Activated naive CD8-positive, alpha-beta T cell (primary cell): ENCODE results near the gene TENM3.
"Not testable (repeated sequence)": the region's sequence is repeated elsewhere in the genome, so short reads cannot be mapped to it uniquely, and the experiment has no call there.

Source experiments
- H3K27ac Mint-ChIP-seq: one replicate; pipeline ENCODE4 v1.8.0; 2021; ENCODE audit warnings: mixed read lengths
- H3K27me3 Mint-ChIP-seq: one replicate; pipeline ENCODE4 v1.8.0; 2021; ENCODE audit warnings: mixed read lengths
- H3K36me3 Mint-ChIP-seq: one replicate; pipeline ENCODE4 v1.8.0; 2021; ENCODE audit warnings: mixed read lengths
- H3K4me1 Mint-ChIP-seq: one replicate; pipeline ENCODE4 v1.8.0; 2021; ENCODE audit warnings: low read depth, mixed read lengths
- H3K4me3 Mint-ChIP-seq: one replicate; pipeline ENCODE4 v1.8.0; 2021; ENCODE audit warnings: mild to moderate bottlenecking, mixed read lengths
- H3K9me3 Mint-ChIP-seq: one replicate; pipeline ENCODE4 v1.8.0; 2021; ENCODE audit warnings: low read depth, mixed read lengths

The TENM3 gene

GRCh38 chr4:182237010-182237409, 6.2 kb upstream of the TENM3 start:
- H3K4me3 Mint-ChIP-seq, H3K27ac Mint-ChIP-seq, H3K9me3 Mint-ChIP-seq, H3K27me3 Mint-ChIP-seq, H3K36me3 Mint-ChIP-seq, H3K4me1 Mint-ChIP-seq: not testable (repeated sequence)

- Mint-ChIP-seq H3K9me3 (no peaks in the 10 kb centered on the region), H3K27ac (no peak overlapping the region), H3K4me3 (no peak overlapping the region), H3K27me3 (no peaks in the 10 kb centered on the region), H3K4me1 (no peaks in the 10 kb centered on the region), H3K36me3 (no peaks in the 10 kb centered on the region)
These were observed 4.8 kb upstream of the TENM3 start for GRCh38 chr4:182238355-182238931.

- Mint-ChIP-seq H3K4me1 (no peaks in the 10 kb centered on the region), H3K27me3 (peaks cover 2% of the 10 kb centered on the region), H3K4me3 (no peak overlapping the region), H3K27ac (no peak overlapping the region), H3K9me3 (no peaks in the 10 kb centered on the region), H3K36me3 (no peaks in the 10 kb centered on the region)
These were observed 2.8 kb upstream of the TENM3 start for GRCh38 chr4:182240161-182241130.

GRCh38 chr4:182242260-182242659, 942 bp upstream of the TENM3 start:
- H3K4me1 Mint-ChIP-seq, H3K36me3 Mint-ChIP-seq, H3K4me3 Mint-ChIP-seq, H3K27ac Mint-ChIP-seq, H3K9me3 Mint-ChIP-seq, H3K27me3 Mint-ChIP-seq: not testable (repeated sequence)

GRCh38 chr4:182242787-182243186, 415 bp upstream of the TENM3 start:
- Mint-ChIP-seq H3K36me3 (no peaks in the 10 kb centered on the region), H3K4me3 (no peak overlapping the region), H3K27ac (no peak overlapping the region), H3K4me1 (no peaks in the 10 kb centered on the region), H3K9me3 (no peaks in the 10 kb centered on the region), H3K27me3 (peaks cover 2% of the 10 kb centered on the region)

GRCh38 chr4:182245041-182245440, 1.8 kb downstream of the TENM3 start:
- H3K9me3 Mint-ChIP-seq = no peaks in the 10 kb centered on the region
- no peaks in the 10 kb centered on the region for H3K4me1 Mint-ChIP-seq
- H3K4me3 Mint-ChIP-seq = no peak overlapping the region
- H3K36me3 Mint-ChIP-seq = no peaks in the 10 kb centered on the region
- H3K27me3 Mint-ChIP-seq = peaks cover 4% of the 10 kb centered on the region
- H3K27ac Mint-ChIP-seq = no peak overlapping the region

- Mint-ChIP-seq H3K27me3 (peaks cover 4% of the 10 kb centered on the region), H3K4me1 (no peaks in the 10 kb centered on the region), H3K4me3 (no peak overlapping the region), H3K27ac (no peak overlapping the region), H3K36me3 (no peaks in the 10 kb centered on the region), H3K9me3 (no peaks in the 10 kb centered on the region)
These were observed 2.5 kb downstream of the TENM3 start for GRCh38 chr4:182245541-182246215.

GRCh38 chr4:182246401-182247205, 3.4 kb downstream of the TENM3 start:
- Mint-ChIP-seq H3K4me1 (no peaks in the 10 kb centered on the region), H3K27me3 (peaks cover 4% of the 10 kb centered on the region), H3K36me3 (no peaks in the 10 kb centered on the region), H3K4me3 (no peak overlapping the region), H3K9me3 (no peaks in the 10 kb centered on the region), H3K27ac (no peak overlapping the region)

GRCh38 chr4:182248295-182248694, 5.1 kb downstream of the TENM3 start:
- Mint-ChIP-seq H3K27me3 (peaks cover 4% of the 10 kb centered on the region), H3K4me1 (no peaks in the 10 kb centered on the region), H3K9me3 (no peaks in the 10 kb centered on the region), H3K36me3 (no peaks in the 10 kb centered on the region), H3K4me3 (no peak overlapping the region), H3K27ac (no peak overlapping the region)

GRCh38 chr4:182250446-182250845, 7.2 kb downstream of the TENM3 start:
- Mint-ChIP-seq H3K4me1 (no peaks in the 10 kb centered on the region), H3K4me3 (no peak overlapping the region), H3K36me3 (no peaks in the 10 kb centered on the region), H3K9me3 (no peaks in the 10 kb centered on the region), H3K27ac (no peak overlapping the region), H3K27me3 (peaks cover 2% of the 10 kb centered on the region)

- Mint-ChIP-seq H3K4me1 (no peaks in the 10 kb centered on the region), H3K4me3 (no peak overlapping the region), H3K9me3 (no peaks in the 10 kb centered on the region), H3K27ac (no peak overlapping the region), H3K27me3 (peaks cover 2% of the 10 kb centered on the region), H3K36me3 (no peaks in the 10 kb centered on the region)
These were observed 7.9 kb downstream of the TENM3 start for GRCh38 chr4:182251116-182251515.

GRCh38 chr4:182252220-182252619, 9.0 kb downstream of the TENM3 start:
- H3K4me3 Mint-ChIP-seq = no peak overlapping the region
- H3K4me1 Mint-ChIP-seq = no peaks in the 10 kb centered on the region
- H3K36me3 Mint-ChIP-seq = no peaks in the 10 kb centered on the region
- no peaks in the 10 kb centered on the region for H3K9me3 Mint-ChIP-seq
- H3K27me3 Mint-ChIP-seq = peaks cover 2% of the 10 kb centered on the region
- H3K27ac Mint-ChIP-seq = no peak overlapping the region

GRCh38 chr4:182254026-182254780, 11.0 kb downstream of the TENM3 start:
- Mint-ChIP-seq H3K36me3 (no peaks in the 10 kb centered on the region), H3K27ac (no peak overlapping the region), H3K4me3 (no peak overlapping the region), H3K9me3 (no peaks in the 10 kb centered on the region), H3K4me1 (no peaks in the 10 kb centered on the region), H3K27me3 (peaks cover 2% of the 10 kb centered on the region)
